Activated T-cell treated with anti-CD3 and anti-CD28 coated beads for 4 hours (primary cell): ENCODE data around the gene CFL2.

Experiments used
- DNase-seq: peaks from one replicate; pipeline ENCODE4 v3.0.0-alpha.2; 2020

CFL2 gene

DNA sequence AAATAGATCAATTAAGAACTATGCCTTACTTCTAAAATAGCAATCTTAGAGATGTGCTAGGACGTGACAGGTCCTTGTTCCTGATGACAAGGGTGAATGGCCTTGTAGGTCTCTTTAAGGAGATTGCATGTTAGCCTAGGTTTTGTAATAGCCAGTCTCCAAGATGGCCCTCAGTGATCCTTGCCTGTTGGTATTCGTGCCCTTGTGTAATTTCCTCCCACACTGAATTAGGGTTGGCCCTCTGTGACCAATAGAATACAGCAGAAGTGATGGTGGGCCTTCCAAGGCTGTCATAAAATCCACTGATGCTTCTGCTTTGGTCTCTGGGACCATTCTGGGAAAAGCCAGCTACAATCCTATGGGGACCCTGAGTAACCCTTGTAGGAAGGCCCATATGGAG, 46.3 kb downstream of the CFL2 start:
- DNase-seq, result no peak

- DNase-seq, result no peak
These were observed 47.4 kb downstream of the CFL2 start for GRCh38 chr14:34667007-34667406.

- no peak for DNase-seq
These were observed 48.5 kb downstream of the CFL2 start for GRCh38 chr14:34665785-34666435.

DNA sequence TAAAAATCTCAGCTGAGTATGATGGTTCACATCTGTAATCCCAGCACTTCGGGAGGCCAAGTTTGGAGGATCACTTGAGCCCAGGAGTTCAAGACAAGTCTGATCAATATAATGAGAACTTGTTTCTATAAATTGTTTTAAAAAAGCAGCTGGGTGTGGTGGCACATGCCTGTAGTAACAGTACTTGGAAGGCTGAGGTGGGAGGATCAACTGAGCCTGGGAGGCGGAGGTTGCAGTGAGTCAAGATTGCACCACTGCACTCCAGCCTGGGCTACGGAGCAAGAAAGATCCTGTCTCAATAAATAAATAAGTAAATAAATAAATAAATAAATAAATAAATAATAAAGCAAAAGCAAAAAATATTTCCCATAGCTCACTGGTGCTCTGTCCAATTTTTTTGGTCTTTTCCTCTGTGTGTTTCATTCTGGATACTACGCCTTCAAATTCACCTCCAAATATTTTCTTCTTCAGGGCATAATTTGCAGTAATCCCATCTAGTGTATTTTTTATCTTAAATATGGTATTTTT, 51.8 kb downstream of the CFL2 start:
- no peak for DNase-seq

- no peak for DNase-seq
These were observed 53.6 kb downstream of the CFL2 start for GRCh38 chr14:34660796-34661195.
